Liver (tissue), 9 donors: ENCODE results near the gene PAPPA2. TPM values are rescaled to one million over a fixed set of nuclear protein-coding genes. Genes with fewer than 3 reads are reported as not detected.

Source experiments
- DNase-seq: peaks from one replicate; pipeline ENCODE4 v3.0.0-alpha.2; 2017; ENCODE audit warnings: low spot score
- H3K27ac ChIP-seq, 2 donors: one replicate each; pipeline ENCODE4 v1.7.0; 2013; ENCODE audit warnings: inconsistent platforms in 2 of 2, low read length in 2 of 2, control low read depth in 1 of 2, low read depth in 1 of 2, mild to moderate bottlenecking in 1 of 2
- H3K27me3 ChIP-seq, 4 donors: one replicate each; pipeline versions ENCODE4 v1.6.1 to v1.7.0; 2013; ENCODE audit warnings: low read length in 3 of 4, inconsistent platforms in 1 of 4, mild to moderate bottlenecking in 1 of 4, moderate library complexity in 1 of 4; ENCODE audit not compliant: control insufficient read depth in 4 of 4, insufficient read depth in 4 of 4
- H3K36me3 ChIP-seq, 4 donors: one replicate each; pipeline versions ENCODE4 v1.6.1 to v1.7.0; 2013; ENCODE audit warnings: low read length in 3 of 4, mild to moderate bottlenecking in 3 of 4, low read depth in 1 of 4, moderate library complexity in 1 of 4; ENCODE audit not compliant: control insufficient read depth in 4 of 4, insufficient read depth in 3 of 4
- H3K4me1 ChIP-seq, 4 donors: one replicate each; pipeline versions ENCODE4 v1.6.1 to v1.7.0; 2013; ENCODE audit warnings: low read length in 3 of 4, mild to moderate bottlenecking in 3 of 4, moderate library complexity in 1 of 4; ENCODE audit not compliant: control insufficient read depth in 4 of 4, insufficient read depth in 4 of 4
- H3K4me3 ChIP-seq, 3 donors: one replicate each; pipeline versions ENCODE4 v1.6.1 to v1.7.0; 2013; ENCODE audit warnings: low read length in 3 of 3, control low read depth in 1 of 3, low read depth in 1 of 3, mild to moderate bottlenecking in 1 of 3
- H3K9ac ChIP-seq, 2 donors: one replicate each; pipeline ENCODE4 v1.7.0; 2013; ENCODE audit warnings: low read length in 2 of 2, mild to moderate bottlenecking in 2 of 2, moderate library complexity in 2 of 2, control low read depth in 1 of 2, low read depth in 1 of 2
- H3K9me3 ChIP-seq, 4 donors: one replicate each; pipeline versions ENCODE4 v1.6.1 to v1.7.0; 2013; ENCODE audit warnings: low read length in 3 of 4; ENCODE audit not compliant: control insufficient read depth in 4 of 4
- EGR1 ChIP-seq, 2 donors: IDR thresholded peaks; 2 replicates each; pipeline ENCODE4 v1.6.1; 2016 to 2018; ENCODE audit warnings: antibody characterized with exemption in 2 of 2, low read depth in 2 of 2
- FOXA1 ChIP-seq: IDR thresholded peaks from 2 replicates; pipeline ENCODE4 v1.6.1; 2016; ENCODE audit warnings: antibody characterized with exemption
- FOXA2 ChIP-seq: IDR thresholded peaks from 2 replicates; pipeline ENCODE4 v1.6.1; 2016; ENCODE audit warnings: antibody characterized with exemption
- GABPA ChIP-seq, 2 donors: IDR thresholded peaks in 1 of 2; conservative IDR thresholded peaks in 1 of 2; 2 replicates each; pipeline ENCODE4 v1.6.1; 2016; ENCODE audit warnings: antibody characterized with exemption in 2 of 2, mild to moderate bottlenecking in 1 of 2, moderate library complexity in 1 of 2
- HNF4A ChIP-seq, 2 donors: conservative IDR thresholded peaks; 2 replicates each; pipeline ENCODE4 v1.6.1; 2016; ENCODE audit warnings: antibody characterized with exemption in 2 of 2, mild to moderate bottlenecking in 2 of 2
- HNF4G ChIP-seq: IDR thresholded peaks from 2 replicates; pipeline ENCODE4 v1.6.1; 2016; ENCODE audit warnings: antibody characterized with exemption
- JUND ChIP-seq, 2 donors: IDR thresholded peaks; 2 replicates each; pipeline ENCODE4 v1.6.1; 2016; ENCODE audit warnings: antibody characterized with exemption in 2 of 2
- NR2F2 ChIP-seq: IDR thresholded peaks from 2 replicates; pipeline ENCODE4 v1.6.1; 2016; ENCODE audit warnings: antibody characterized with exemption
- RAD21 ChIP-seq, 2 donors: IDR thresholded peaks; 2 replicates each; pipeline ENCODE4 v1.6.1; 2016; ENCODE audit warnings: antibody characterized with exemption in 2 of 2, mild to moderate bottlenecking in 2 of 2
- RXRA ChIP-seq, 2 donors: IDR thresholded peaks; 2 replicates each; pipeline ENCODE4 v1.6.1; 2017 to 2018; ENCODE audit warnings: antibody characterized with exemption in 2 of 2, mild to moderate bottlenecking in 1 of 2
- TAF1 ChIP-seq: conservative IDR thresholded peaks from 2 replicates; pipeline ENCODE4 v1.6.1; 2016; ENCODE audit warnings: antibody characterized with exemption, mild to moderate bottlenecking
- WGBS: extraction: QIAGEN DNeasy Blood & Tissue Kit; methylation state at CpG from one replicate; pipeline ENCODE4 v1.1.7; 2013; 5-methylcytosine and 5-hydroxymethylcytosine counted together
- polyA plus RNA-seq, 2 donors: library from polyadenylated mRNA; stranded (reverse) in 1 of 2; unstranded in 1 of 2; fragments of 200-250 nt in 1 of 2; fragments of >200 nt in 1 of 2; fragmentation: Nextera tagmentation in 1 of 2; extraction: Ambion mirVana in 1 of 2; gene quantifications; one replicate each; pipeline versions ENCODE4 v1.2.1 to v1.2.3, GENCODE V29; 2013 to 2015
- total RNA-seq, 2 donors: library from RNA; depleted of rRNA; stranded (reverse); fragments of >200 nt; gene quantifications; one replicate each; pipeline ENCODE4 v1.2.3, GENCODE V29; 2014
- TF ChIP-seq, protein P1 (sequence below): IDR thresholded peaks from 2 replicates; pipeline ENCODE4 v1.6.1; 2016; ENCODE audit warnings: antibody characterized with exemption
- TF ChIP-seq, protein P2 (sequence below): IDR thresholded peaks from 2 replicates; pipeline ENCODE4 v1.6.1; 2016; ENCODE audit warnings: antibody characterized with exemption
- TF ChIP-seq, protein P3 (sequence below): IDR thresholded peaks from 2 replicates; pipeline ENCODE4 v1.6.1; 2016; ENCODE audit warnings: antibody characterized with exemption
- donor health status: healthy.
- donor health status: healthy.
- donor health status: healthy.
- donor health status: healthy.
- donor health status: healthy.

Gene PAPPA2
- total and polyA plus RNA-seq, 4 donors: 0.19 to 27.2 (median 13.4) TPM

DNA sequence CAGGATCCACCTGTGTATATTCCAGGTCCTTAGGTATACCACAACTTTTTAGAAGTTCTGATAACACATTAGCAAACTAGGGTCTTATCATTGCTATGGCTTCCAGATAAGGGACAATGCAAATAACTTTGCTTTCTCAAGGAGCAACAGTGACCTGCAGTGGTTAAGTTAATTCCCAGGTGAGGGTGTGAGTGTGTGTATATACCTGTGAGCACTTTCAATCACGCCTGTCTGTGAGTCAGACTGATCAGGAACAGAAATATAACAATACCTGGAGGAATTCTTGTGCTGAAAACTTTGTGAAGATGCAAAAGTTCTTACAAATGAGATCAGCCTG is 317.0 kb downstream of the PAPPA2 start:
- no peak for DNase-seq
- TF ChIP-seq EGR1 (IDR thresholded peaks at IDR 0.05; ENCODE audit: low read depth in 2 of 2): no peak

DNA sequence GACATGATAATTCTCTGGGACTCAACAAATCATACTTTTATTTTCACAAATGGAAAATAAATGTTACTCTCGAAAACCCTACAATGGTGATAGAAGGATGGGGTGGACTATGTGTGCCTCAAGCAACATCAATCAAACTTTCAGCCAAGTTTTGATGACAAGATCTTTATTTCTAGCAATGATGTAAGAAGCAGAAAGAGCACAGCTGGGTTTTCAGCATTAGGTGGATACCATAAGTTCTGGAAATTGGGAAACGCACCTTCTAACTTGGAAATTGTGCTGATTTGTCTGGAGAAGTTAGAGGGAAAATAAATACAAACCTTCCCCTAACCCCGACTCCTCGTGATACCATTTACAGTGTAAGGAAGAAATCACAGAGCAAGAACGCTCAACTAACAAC is 320.3 kb downstream of the PAPPA2 start:
- H3K9me3 ChIP-seq: no peaks in the 10 kb centered on the region
- H3K4me3 ChIP-seq: no peak overlapping the region
- no peaks in the 10 kb centered on the region for H3K4me1 ChIP-seq
- H3K36me3 ChIP-seq: no peaks in the 10 kb centered on the region
- H3K9ac ChIP-seq: no peak overlapping the region
- no peak overlapping the region for H3K27ac ChIP-seq
- TF ChIP-seq RAD21 (IDR thresholded peaks at IDR 0.05) (no peak), FOXA1 (no peak), FOXA2 (no peak), HNF4G (no peak), TAF1 (no peak)
- no peak for DNase-seq
- no peaks in the 10 kb centered on the region for H3K27me3 ChIP-seq
- WGBS: 79% methylated on average over 5 of the region's 5 CpGs

More for the DNA sequence above, 317.0 kb downstream of the PAPPA2 start:
- Histone ChIP-seq H3K4me3 (no peak overlapping the region), H3K27ac (no peak overlapping the region), H3K4me1 (no peaks in the 10 kb centered on the region), H3K9ac (no peak overlapping the region), H3K27me3 (no peaks in the 10 kb centered on the region), H3K9me3 (no peaks in the 10 kb centered on the region), H3K36me3 (no peaks in the 10 kb centered on the region)
- 76% methylated on average over 1 of the region's 1 CpG for WGBS

DNA sequence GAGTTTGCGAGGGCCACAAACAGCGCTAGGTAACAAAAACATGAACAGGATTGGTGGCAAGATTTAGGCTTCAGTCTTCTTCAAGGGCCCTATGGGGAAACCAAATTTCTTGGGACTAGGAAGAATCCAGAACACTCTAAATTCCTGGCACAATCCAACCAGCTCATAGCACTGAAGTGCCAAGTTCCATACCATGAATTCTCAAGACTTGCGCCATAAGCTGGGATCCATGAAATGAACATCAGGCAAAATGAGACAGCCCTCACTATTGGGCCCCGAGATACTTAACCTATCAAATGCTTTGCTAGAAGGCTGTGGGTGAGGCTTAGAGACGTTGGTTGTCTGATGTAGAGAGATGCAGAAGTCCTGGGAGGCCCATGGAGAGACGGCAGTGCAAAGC is 322.1 kb downstream of the PAPPA2 start:
- no peak for DNase-seq
- Histone ChIP-seq H3K9me3 (no peaks in the 10 kb centered on the region), H3K9ac (no peak overlapping the region), H3K4me1 (no peaks in the 10 kb centered on the region), H3K4me3 (no peak overlapping the region), H3K27me3 (no peaks in the 10 kb centered on the region), H3K27ac (no peak overlapping the region), H3K36me3 (no peaks in the 10 kb centered on the region)
- TF ChIP-seq NR2F2 (no peak), RXRA (IDR thresholded peaks at IDR 0.05) (no peak)
- WGBS: 90% methylated on average over 6 of the region's 6 CpGs

DNA sequence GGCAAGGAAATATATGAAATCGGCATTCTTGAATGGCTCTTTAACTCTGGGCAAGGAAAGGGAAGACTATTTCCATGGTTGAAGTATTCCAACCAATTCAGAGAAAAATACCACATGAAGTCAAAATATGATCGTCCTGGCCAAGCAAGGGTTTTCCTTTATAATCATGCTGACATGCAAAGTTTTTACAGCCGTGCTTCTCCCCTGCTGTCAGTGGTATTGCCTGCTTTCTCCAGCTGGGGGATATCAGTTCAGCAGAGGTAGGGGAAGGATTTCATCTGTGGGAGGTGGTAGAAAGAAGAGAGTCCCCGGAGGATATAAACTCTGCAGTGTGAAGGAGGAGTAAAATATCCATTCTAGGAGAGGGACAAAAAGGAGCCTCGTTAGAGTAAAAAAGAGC is 322.8 kb downstream of the PAPPA2 start:
- no peaks in the 10 kb centered on the region for H3K36me3 ChIP-seq
- TF ChIP-seq RAD21 (IDR thresholded peaks at IDR 0.05) (no peak), JUND (IDR thresholded peaks at IDR 0.05) (no peak), FOXA1 (no peak), RXRA (IDR thresholded peaks at IDR 0.05) (no peak), GABPA (IDR thresholded peaks at IDR 0.05 in 1 of 2, conservative IDR thresholded peaks at IDR 0.05 in 1 of 2) (no peak), HNF4A (conservative IDR thresholded peaks at IDR 0.05) (no peak), NR2F2 (no peak), HNF4G (no peak), TAF1 (no peak), FOXA2 (no peak)
- TF ChIP-seq, protein P1, sequence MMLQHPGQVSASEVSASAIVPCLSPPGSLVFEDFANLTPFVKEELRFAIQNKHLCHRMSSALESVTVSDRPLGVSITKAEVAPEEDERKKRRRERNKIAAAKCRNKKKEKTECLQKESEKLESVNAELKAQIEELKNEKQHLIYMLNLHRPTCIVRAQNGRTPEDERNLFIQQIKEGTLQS: no peak
- TF ChIP-seq, protein P2, sequence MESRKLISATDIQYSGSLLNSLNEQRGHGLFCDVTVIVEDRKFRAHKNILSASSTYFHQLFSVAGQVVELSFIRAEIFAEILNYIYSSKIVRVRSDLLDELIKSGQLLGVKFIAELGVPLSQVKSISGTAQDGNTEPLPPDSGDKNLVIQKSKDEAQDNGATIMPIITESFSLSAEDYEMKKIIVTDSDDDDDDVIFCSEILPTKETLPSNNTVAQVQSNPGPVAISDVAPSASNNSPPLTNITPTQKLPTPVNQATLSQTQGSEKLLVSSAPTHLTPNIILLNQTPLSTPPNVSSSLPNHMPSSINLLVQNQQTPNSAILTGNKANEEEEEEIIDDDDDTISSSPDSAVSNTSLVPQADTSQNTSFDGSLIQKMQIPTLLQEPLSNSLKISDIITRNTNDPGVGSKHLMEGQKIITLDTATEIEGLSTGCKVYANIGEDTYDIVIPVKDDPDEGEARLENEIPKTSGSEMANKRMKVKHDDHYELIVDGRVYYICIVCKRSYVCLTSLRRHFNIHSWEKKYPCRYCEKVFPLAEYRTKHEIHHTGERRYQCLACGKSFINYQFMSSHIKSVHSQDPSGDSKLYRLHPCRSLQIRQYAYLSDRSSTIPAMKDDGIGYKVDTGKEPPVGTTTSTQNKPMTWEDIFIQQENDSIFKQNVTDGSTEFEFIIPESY: no peak
- TF ChIP-seq, protein P3, sequence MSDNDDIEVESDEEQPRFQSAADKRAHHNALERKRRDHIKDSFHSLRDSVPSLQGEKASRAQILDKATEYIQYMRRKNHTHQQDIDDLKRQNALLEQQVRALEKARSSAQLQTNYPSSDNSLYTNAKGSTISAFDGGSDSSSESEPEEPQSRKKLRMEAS: no peak
- no peaks in the 10 kb centered on the region for H3K4me1 ChIP-seq
- H3K27me3 ChIP-seq: no peaks in the 10 kb centered on the region
- 61% methylated on average over 5 of the region's 5 CpGs for WGBS
- H3K9ac ChIP-seq: no peak overlapping the region
- DNase-seq: no peak
- H3K9me3 ChIP-seq: no peaks in the 10 kb centered on the region
- no peak overlapping the region for H3K27ac ChIP-seq
- H3K4me3 ChIP-seq: no peak overlapping the region
